HL-60 (cell line): ENCODE results near the gene PDE2A.

Experiments
- CTCF ChIP-seq: IDR thresholded peaks from one replicate; pipeline ENCODE4 v1.5.1; 2011; ENCODE audit warnings: low read length, control low read depth, inconsistent platforms; ENCODE audit not compliant: insufficient read depth
- REST ChIP-seq: IDR thresholded peaks from 2 replicates; pipeline ENCODE4 v1.6.1; 2012; ENCODE audit warnings: low read depth; ENCODE audit not compliant: insufficient replicate concordance

- no peak for TF ChIP-seq CTCF
- TF ChIP-seq REST, result peak; percentile 96
These were observed 2.7 kb upstream of the PDE2A start for GRCh38 chr11:72676861-72677341.
